HepG2 (cell line): Measurements from ENCODE around the gene COMMD1. TPM values are rescaled to one million over a fixed set of nuclear protein-coding genes. Genes with fewer than 3 reads are reported as not detected.

ENCODE experiments used
- EHMT2 ChIP-seq: fragments of 200-600 bp; sonication (generic); IDR thresholded peaks from 2 replicates; pipeline ENCODE4 v1.7.0; 2017; ENCODE audit warnings: antibody characterized with exemption, low read depth, low read length, borderline replicate concordance
- GATAD2A ChIP-seq: IDR thresholded peaks from 2 replicates; pipeline ENCODE4 v1.6.1; 2016
- PITX1 ChIP-seq: sonication (generic); formaldehyde crosslinking; IDR thresholded peaks from 2 replicates; pipeline ENCODE4 v1.5.1; 2020; ENCODE audit warnings: mild to moderate bottlenecking, missing genetic modification reagents
- SNAPC2 ChIP-seq: sonication (generic); formaldehyde crosslinking; IDR thresholded peaks from 2 replicates; pipeline ENCODE4 v1.8.1; 2022; ENCODE audit warnings: mild to moderate bottlenecking, missing genetic modification reagents
- SP140L ChIP-seq: sonication (generic); formaldehyde crosslinking; IDR thresholded peaks from 2 replicates; pipeline ENCODE4 v1.4.0; 2020; ENCODE audit warnings: missing genetic modification reagents, borderline replicate concordance
- ZBTB1 ChIP-seq: sonication (generic); formaldehyde crosslinking; IDR thresholded peaks from 2 replicates; pipeline ENCODE4 v1.4.0; 2020; ENCODE audit warnings: missing genetic modification reagents, borderline replicate concordance
- ZNF30 ChIP-seq: sonication (generic); formaldehyde crosslinking; IDR thresholded peaks from 2 replicates; pipeline ENCODE4 v1.5.0; 2020; ENCODE audit warnings: mild to moderate bottlenecking, missing genetic modification reagents
- ZNF407 ChIP-seq: sonication (generic); formaldehyde crosslinking; IDR thresholded peaks from one replicate; pipeline ENCODE4 v1.5.1; 2020; ENCODE audit warnings: mild to moderate bottlenecking, missing genetic modification reagents; ENCODE audit errors: not compliant biosample characterization
- ZNF691 ChIP-seq: sonication (generic); formaldehyde crosslinking; IDR thresholded peaks from 2 replicates; pipeline ENCODE4 v1.4.0; 2020; ENCODE audit warnings: missing genetic modification reagents, low read depth, mild to moderate bottlenecking, borderline replicate concordance
- ZNF772 ChIP-seq: sonication (generic); formaldehyde crosslinking; IDR thresholded peaks from 2 replicates; pipeline ENCODE4 v1.5.0; 2020; ENCODE audit warnings: mild to moderate bottlenecking, missing genetic modification reagents
- ZNF790 ChIP-seq: sonication (generic); formaldehyde crosslinking; IDR thresholded peaks from 2 replicates; pipeline ENCODE4 v1.8.0; 2022; ENCODE audit warnings: missing genetic modification reagents, mild to moderate bottlenecking, borderline replicate concordance
- polyA plus RNA-seq, 8 experiments: library from polyadenylated mRNA; depleted of rRNA in 3 of 8; stranded (reverse) in 7 of 8; unstranded in 1 of 8; fragments of >200 nt; fragmentation: Illumina TruSeq in 4 of 8; extraction: Trizol in 4 of 8; gene quantifications; 2 replicates each; pipeline versions ENCODE4 v1.2.1 to v1.2.3, GENCODE V29; 2011 to 2016; ENCODE audit warnings: low read depth in 4 of 8, missing spikeins in 1 of 8, mixed read lengths in 1 of 8; ENCODE audit not compliant: insufficient read depth in 1 of 8
- total RNA-seq, 5 experiments: library from RNA; depleted of rRNA; stranded (reverse); fragments of >200 nt; fragmentation: Illumina TruSeq; extraction: Trizol; gene quantifications; 2 replicates each; pipeline ENCODE4 v1.2.3, GENCODE V29; 2016; ENCODE audit warnings: low read depth in 1 of 5
- TF ChIP-seq, protein P1 (sequence below): sonication (generic); formaldehyde crosslinking; IDR thresholded peaks from 2 replicates; pipeline ENCODE4 v1.4.0; 2020; ENCODE audit warnings: missing genetic modification reagents

COMMD1 gene
- total and polyA plus RNA-seq, 2 of the 13 experiments (the other 11 are each of a cell fraction or from before 2014, with no cell fraction given): 25.7 to 105 TPM

GRCh38 chr2:61905372-61906185 lies at the start of gene COMMD1 (continued):
- TF ChIP-seq ZNF407 (CRISPR knock-in tag): peak; percentile 71
- TF ChIP-seq ZNF790 (CRISPR knock-in tag): 0 out of 2 replicates have a peak, but pooled peaks have one; percentile 69
- no peak for TF ChIP-seq ZBTB1 (CRISPR knock-in tag)
- peak; percentile 66; the same call in 1 of the 2 replicates for TF ChIP-seq GATAD2A (CRISPR knock-in tag)
- TF ChIP-seq SP140L: no peak
- peak; percentile 88; the same call in 1 of the 2 replicates for TF ChIP-seq SNAPC2 (CRISPR knock-in tag)
- peak; percentile 85 for TF ChIP-seq ZNF772 (CRISPR knock-in tag)
- TF ChIP-seq ZNF691: peak; percentile 88
- TF ChIP-seq, protein P1, sequence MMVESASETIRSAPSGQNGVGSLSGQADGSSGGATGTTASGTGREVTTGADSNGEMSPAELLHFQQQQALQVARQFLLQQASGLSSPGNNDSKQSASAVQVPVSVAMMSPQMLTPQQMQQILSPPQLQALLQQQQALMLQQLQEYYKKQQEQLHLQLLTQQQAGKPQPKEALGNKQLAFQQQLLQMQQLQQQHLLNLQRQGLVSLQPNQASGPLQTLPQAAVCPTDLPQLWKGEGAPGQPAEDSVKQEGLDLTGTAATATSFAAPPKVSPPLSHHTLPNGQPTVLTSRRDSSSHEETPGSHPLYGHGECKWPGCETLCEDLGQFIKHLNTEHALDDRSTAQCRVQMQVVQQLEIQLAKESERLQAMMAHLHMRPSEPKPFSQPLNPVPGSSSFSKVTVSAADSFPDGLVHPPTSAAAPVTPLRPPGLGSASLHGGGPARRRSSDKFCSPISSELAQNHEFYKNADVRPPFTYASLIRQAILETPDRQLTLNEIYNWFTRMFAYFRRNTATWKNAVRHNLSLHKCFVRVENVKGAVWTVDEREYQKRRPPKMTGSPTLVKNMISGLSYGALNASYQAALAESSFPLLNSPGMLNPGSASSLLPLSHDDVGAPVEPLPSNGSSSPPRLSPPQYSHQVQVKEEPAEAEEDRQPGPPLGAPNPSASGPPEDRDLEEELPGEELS (CRISPR knock-in tag): no peak; the same call in 1 of the 2 replicates
- no peak for TF ChIP-seq EHMT2
- peak; percentile 83; the same call in 1 of the 2 replicates for TF ChIP-seq PITX1
- TF ChIP-seq ZNF30 (CRISPR knock-in tag): no peak
